Heart left ventricle (tissue), 16 donors: ENCODE results near the gene FAM241B. TPM values are rescaled to one million over a fixed set of nuclear protein-coding genes. Genes with fewer than 3 reads are reported as not detected.

Source experiments
- ATAC-seq, 4 donors: fragments of 200-7000 bp; cut with Tn5 transposase; one replicate each; pipeline ENCODE4 v1.9.1; 2020 to 2022; ENCODE audit warnings: moderate library complexity in 4 of 4, mild to moderate bottlenecking in 3 of 4, moderate number of reproducible peaks in 1 of 4
- DNase-seq, 5 donors: peaks; one replicate each; pipeline ENCODE4 v3.0.0-alpha.2; 2020
- H3K27ac ChIP-seq, 12 donors: fragments of 200-600 bp; sonication (generic) in 4 of 12; one replicate each; pipeline versions ENCODE4 v1.5.0 to v1.8.0; 2016 to 2022; ENCODE audit warnings: mild to moderate bottlenecking in 2 of 12
- H3K27me3 ChIP-seq, 9 donors: fragments of 200-600 bp; sonication (generic) in 2 of 9; one replicate each; pipeline versions ENCODE4 v1.5.1 to v1.8.0; 2016 to 2022; ENCODE audit warnings: mild to moderate bottlenecking in 3 of 9
- H3K36me3 ChIP-seq, 9 donors: fragments of 200-600 bp; sonication (generic) in 2 of 9; one replicate each; pipeline versions ENCODE4 v1.5.0 to v1.8.0; 2018 to 2022; ENCODE audit warnings: mild to moderate bottlenecking in 2 of 9
- H3K4me1 ChIP-seq, 12 donors: fragments of 200-600 bp; sonication (generic) in 4 of 12; one replicate each; pipeline versions ENCODE4 v1.5.0 to v1.8.0; 2016 to 2022; ENCODE audit warnings: mild to moderate bottlenecking in 3 of 12
- H3K4me3 ChIP-seq, 12 donors: fragments of 200-600 bp; sonication (generic) in 4 of 12; one replicate each; pipeline versions ENCODE4 v1.5.0 to v1.8.0; 2017 to 2022; ENCODE audit warnings: mild to moderate bottlenecking in 9 of 12, moderate library complexity in 4 of 12
- H3K9me3 ChIP-seq, 12 donors: fragments of 200-600 bp; sonication (generic) in 4 of 12; one replicate each; pipeline versions ENCODE4 v1.5.0 to v1.8.0; 2016 to 2022; ENCODE audit warnings: mild to moderate bottlenecking in 1 of 12
- POLR2A ChIP-seq, 2 donors: fragments of 450-650 bp; IDR thresholded peaks; one replicate each; pipeline ENCODE4 v1.6.1; 2017; ENCODE audit warnings: antibody characterized with exemption in 2 of 2, mild to moderate bottlenecking in 2 of 2, moderate library complexity in 2 of 2
- WGBS, 4 donors: extraction: QIAGEN DNeasy Blood & Tissue Kit in 2 of 4; methylation state at CpG; one replicate each; pipeline versions ENCODE4 v1.1.5 to v1.1.7; 2013 to 2018; 5-methylcytosine and 5-hydroxymethylcytosine counted together
- intact Hi-C, 10 donors: fragments of 100-400 bp; cut with DNase I; formaldehyde crosslinking; loops; one replicate each; pipeline versions ENCODE4 v1.11.1 to v1.14.2; 2022
- polyA plus RNA-seq, 2 donors: library from polyadenylated mRNA; stranded (reverse); fragments of 200-250 nt; gene quantifications; one replicate each; pipeline ENCODE4 v1.2.3, GENCODE V29; 2013
- total RNA-seq, 9 donors: library from RNA; depleted of rRNA in 2 of 9; stranded (reverse); fragments of >200 nt in 2 of 9; fragmentation: NEBNext Ultra II Directional in 3 of 9; extraction: Animal tissue kit (Norgen Biotek cat#: 25700) in 3 of 9; gene quantifications; one replicate each; pipeline versions ENCODE4 v1.1.0 to v1.2.4, GENCODE V29; 2016 to 2023
- TF ChIP-seq, protein P1 (sequence below), 12 donors: fragments of 200-600 bp; sonication (generic) in 4 of 12; IDR thresholded peaks; one replicate each; pipeline versions ENCODE4 v1.5.0 to v1.8.0; 2018 to 2022; ENCODE audit warnings: antibody characterized with exemption in 12 of 12, mild to moderate bottlenecking in 5 of 12
- donor health status: ischemic (EF 13 %, LVEDD 7.1; RV severe dilation, severe dysfunction).
- donor health status: healthy with polysubstance abuse.
- donor health status: DM: no; HTN: yes; CAD: no.
- donor health status: DM: no; HTN: no; CAD: no.
- donor health status: ischemic (EF 25% LVEDD 6.9; RV normal size, moderate dysfunction).
- donor health status: ischemic (EF 25% LVEDD 5.7; RV mildly dilated, moderate dysfunction).
- donor health status: healthy.
- donor health status: DM: yes; HTN: yes; CAD: no.
- donor health status: ischemic (EF 35%, LVEDD 5.7; RV mildly dilated, moderate dysfunction).
- donor health status: nonischemic (EF 11% LVEDD 7.7; RV severe dilation, severe dysfunction).
- donor health status: DM: yes; HTN: yes; CAD: no.
- donor health status: PGD.
- donor health status: ischemic (EF 29% LVEDD 5.4; RV normal size, mild dysfunction).
- donor health status: nonischemic (EF 23%, LVEDD 6.1; RV moderate dilation, normal function).

Gene FAM241B
- total and polyA plus RNA-seq, 11 donors: 0.64 to 7.8 (median 4.5) TPM

DNA sequence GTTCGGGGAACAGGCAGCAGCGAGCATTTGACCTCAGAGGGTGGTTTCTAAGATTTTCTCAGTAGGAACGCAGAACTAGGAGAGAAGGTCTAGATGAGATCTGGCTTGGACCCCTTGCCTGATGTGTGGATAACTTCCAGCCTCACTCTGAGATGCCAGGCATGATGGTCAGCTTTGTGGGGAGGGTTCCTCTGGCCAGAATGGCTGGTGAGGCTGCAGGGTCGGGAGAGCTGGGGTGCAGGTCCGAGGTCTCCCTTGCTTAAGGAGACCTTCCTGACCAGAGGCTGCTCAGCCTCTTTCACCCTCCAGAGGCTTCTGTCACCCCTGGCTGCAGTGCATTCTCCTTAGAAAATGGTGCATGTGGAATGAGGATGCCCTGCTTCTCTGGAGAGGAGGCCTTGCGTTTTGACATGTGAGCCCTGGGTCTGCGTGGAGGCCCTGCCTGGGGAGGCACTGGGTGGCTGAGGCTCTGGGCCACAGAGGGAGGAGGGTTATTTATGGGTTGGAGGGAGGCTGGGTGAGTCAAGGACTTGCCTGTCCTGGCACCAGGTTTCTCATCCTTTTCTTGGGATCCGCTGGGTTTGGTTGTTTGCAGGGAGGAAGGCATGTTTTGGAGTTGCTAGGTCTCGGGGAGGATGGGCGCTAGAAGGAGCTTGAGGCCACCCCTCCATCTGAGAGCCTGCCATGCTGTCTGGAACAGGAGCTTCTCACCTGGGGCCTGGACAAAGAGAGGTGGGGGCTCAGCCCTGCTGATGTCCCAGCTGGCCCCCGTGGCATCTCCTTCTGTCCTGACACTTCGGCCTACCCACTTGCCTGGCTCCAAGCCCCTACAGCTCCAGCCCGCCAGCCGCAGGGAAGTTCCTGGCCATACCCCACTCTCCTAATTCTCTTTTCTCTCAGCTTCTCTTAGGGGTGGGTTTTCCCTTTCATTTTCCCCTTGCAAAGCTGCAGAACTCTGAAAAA lies 3.9 kb downstream of the FAM241B start:
- H3K9me3 ChIP-seq: no peaks in the 10 kb centered on the region
- H3K27ac ChIP-seq: no peak overlapping the region
- H3K27me3 ChIP-seq: peaks cover 0 to 15% (median 0%) of the 10 kb centered on the region in 9 donors
- TF ChIP-seq, protein P1, sequence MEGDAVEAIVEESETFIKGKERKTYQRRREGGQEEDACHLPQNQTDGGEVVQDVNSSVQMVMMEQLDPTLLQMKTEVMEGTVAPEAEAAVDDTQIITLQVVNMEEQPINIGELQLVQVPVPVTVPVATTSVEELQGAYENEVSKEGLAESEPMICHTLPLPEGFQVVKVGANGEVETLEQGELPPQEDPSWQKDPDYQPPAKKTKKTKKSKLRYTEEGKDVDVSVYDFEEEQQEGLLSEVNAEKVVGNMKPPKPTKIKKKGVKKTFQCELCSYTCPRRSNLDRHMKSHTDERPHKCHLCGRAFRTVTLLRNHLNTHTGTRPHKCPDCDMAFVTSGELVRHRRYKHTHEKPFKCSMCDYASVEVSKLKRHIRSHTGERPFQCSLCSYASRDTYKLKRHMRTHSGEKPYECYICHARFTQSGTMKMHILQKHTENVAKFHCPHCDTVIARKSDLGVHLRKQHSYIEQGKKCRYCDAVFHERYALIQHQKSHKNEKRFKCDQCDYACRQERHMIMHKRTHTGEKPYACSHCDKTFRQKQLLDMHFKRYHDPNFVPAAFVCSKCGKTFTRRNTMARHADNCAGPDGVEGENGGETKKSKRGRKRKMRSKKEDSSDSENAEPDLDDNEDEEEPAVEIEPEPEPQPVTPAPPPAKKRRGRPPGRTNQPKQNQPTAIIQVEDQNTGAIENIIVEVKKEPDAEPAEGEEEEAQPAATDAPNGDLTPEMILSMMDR (IDR thresholded peaks at IDR 0.05): no peak
- TF ChIP-seq POLR2A (IDR thresholded peaks at IDR 0.05): no peak
- ATAC-seq: no peak
- no peak overlapping the region for H3K4me3 ChIP-seq
- peaks cover 0 to 16% (median 6%) of the 10 kb centered on the region in 12 donors for H3K4me1 ChIP-seq
- 87 to 92% (median 90%) methylated on average over 14 of the region's 14 CpGs for WGBS, 4 donors
- no peak for DNase-seq
- intact Hi-C loops: loop anchor here in 6 of 10 donors (10.0 kb wide), 3 partner anchors 209 to 399 kb away; no protein-coding TSS in a partner anchor
- no peaks in the 10 kb centered on the region for H3K36me3 ChIP-seq

GRCh38 chr10:69634759-69635425 lies 4.8 kb downstream of the FAM241B start:
- H3K27ac ChIP-seq: no peak overlapping the region
- peaks cover 0 to 11% (median 0%) of the 10 kb centered on the region in 9 donors for H3K27me3 ChIP-seq
- ATAC-seq (no peak), DNase-seq (no peak)
- H3K9me3 ChIP-seq: no peaks in the 10 kb centered on the region
- TF ChIP-seq, protein P1 (IDR thresholded peaks at IDR 0.05): no peak
- no peak for TF ChIP-seq POLR2A (IDR thresholded peaks at IDR 0.05)
- no peaks in the 10 kb centered on the region for H3K36me3 ChIP-seq
- no peak overlapping the region for H3K4me3 ChIP-seq
- 83 to 92% (median 86%) methylated on average over 8 to 9 of the region's 9 CpGs for WGBS, 4 donors
- intact Hi-C loops: loop anchor here in 9 of 10 donors (5.0 to 10.0 kb wide), 6 partner anchors 118 to 400 kb away; no protein-coding TSS in a partner anchor
- H3K4me1 ChIP-seq: peaks cover 0 to 8% (median 2%) of the 10 kb centered on the region in 12 donors

GRCh38 chr10:69635428-69636272 lies 5.6 kb downstream of the FAM241B start:
- DNase-seq (no peak), ATAC-seq (no peak)
- peaks cover 0 to 1% (median 0%) of the 10 kb centered on the region in 12 donors for H3K4me1 ChIP-seq
- TF ChIP-seq, protein P1 (IDR thresholded peaks at IDR 0.05): no peak
- TF ChIP-seq POLR2A (IDR thresholded peaks at IDR 0.05): no peak
- no peaks in the 10 kb centered on the region for H3K36me3 ChIP-seq
- H3K4me3 ChIP-seq: no peak overlapping the region
- H3K27me3 ChIP-seq: peaks cover 0 to 5% (median 0%) of the 10 kb centered on the region in 9 donors
- no peaks in the 10 kb centered on the region for H3K9me3 ChIP-seq
- WGBS, 4 donors: 62 to 75% (median 69%) methylated on average over 11 to 13 of the region's 13 CpGs
- intact Hi-C loops: loop anchor here (2.0 to 10.0 kb wide), 7 partner anchors 118 to 401 kb away; no protein-coding TSS in a partner anchor
- H3K27ac ChIP-seq: no peak overlapping the region
